Adrenal gland (tissue), 12 donors: ENCODE results near the gene LRRC10. TPM values are rescaled to one million over a fixed set of nuclear protein-coding genes. Genes with fewer than 3 reads are reported as not detected.
"Not testable (repeated sequence)": the region's sequence is repeated elsewhere in the genome, so short reads cannot be mapped to it uniquely, and the experiment has no call there.

Source experiments
- DNase-seq, 7 donors: peaks; one replicate each; pipeline ENCODE4 v3.0.0-alpha.2; 2019 to 2020
- H3K27ac ChIP-seq, 5 donors: fragments of 200-600 bp; sonication (generic) in 4 of 5; 1 replicate in 3 of 5; 2 replicates in 2 of 5; pipeline versions ENCODE4 v1.5.1 to v1.8.0; 2016 to 2020; ENCODE audit warnings: mild to moderate bottlenecking in 1 of 5
- H3K27me3 ChIP-seq: fragments of 200-600 bp; 2 replicates; pipeline ENCODE4 v1.8.0; 2021
- H3K36me3 ChIP-seq, 2 donors: fragments of 200-600 bp; replicated peaks in 1 of 2; 1 replicate in 1 of 2; 2 replicates in 1 of 2; pipeline versions ENCODE4 v1.5.1 to v1.8.0; 2018 to 2022
- H3K4me1 ChIP-seq, 2 donors: fragments of 200-600 bp; replicated peaks in 1 of 2; 1 replicate in 1 of 2; 2 replicates in 1 of 2; pipeline versions ENCODE4 v1.5.1 to v1.8.0; 2018 to 2021
- H3K4me3 ChIP-seq, 4 donors: fragments of 200-600 bp; sonication (generic) in 3 of 4; one replicate each; pipeline ENCODE4 v1.5.1; 2016 to 2018
- H3K9me3 ChIP-seq, 3 donors: fragments of 200-600 bp; sonication (generic) in 1 of 3; replicated peaks in 1 of 3; 1 replicate in 2 of 3; 2 replicates in 1 of 3; pipeline versions ENCODE4 v1.5.1 to v1.8.0; 2016 to 2021
- CTCF ChIP-seq, 6 experiments: fragments of 450-650 bp in 4 of 6; fragments of 200-600 bp in 2 of 6; sonication (generic) in 1 of 6; IDR thresholded peaks; 1 replicate in 5 of 6; 2 replicates in 1 of 6; pipeline versions ENCODE4 v1.5.1 to v1.8.0; 2016 to 2021; ENCODE audit warnings: antibody characterized with exemption in 6 of 6, mild to moderate bottlenecking in 2 of 6, moderate library complexity in 1 of 6
- POLR2A ChIP-seq, 2 donors: fragments of 450-650 bp; IDR thresholded peaks; one replicate each; pipeline ENCODE4 v1.6.1; 2017; ENCODE audit warnings: antibody characterized with exemption in 2 of 2, mild to moderate bottlenecking in 2 of 2, moderate library complexity in 1 of 2
- WGBS, 4 donors: extraction: QIAGEN DNeasy Blood & Tissue Kit in 2 of 4; methylation state at CpG; one replicate each; pipeline versions ENCODE4 v1.1.5 to v1.1.7; 2013 to 2017; 5-methylcytosine and 5-hydroxymethylcytosine counted together
- intact Hi-C, 2 donors: fragments of 100-400 bp; cut with DNase I; formaldehyde crosslinking; loops; one replicate each; pipeline versions ENCODE4 v1.14.1 to v1.15.0; 2022 to 2023
- polyA plus RNA-seq, 3 donors: library from polyadenylated mRNA; stranded (reverse); fragments of 200-250 nt in 2 of 3; fragments of 350-450 nt in 1 of 3; fragmentation: Illumina TruSeq in 1 of 3; extraction: RNeasy Lipid Tissue Mini Kit (QIAGEN cat#74804) in 1 of 3; gene quantifications; one replicate each; pipeline ENCODE4 v1.2.3, GENCODE V29; 2013 to 2014
- total RNA-seq, 9 donors: library from RNA; depleted of rRNA in 4 of 9; stranded (reverse); fragments of >200 nt in 4 of 9; fragments of 120-200 nt in 1 of 9; fragmentation: NEBNext Ultra II Directional in 1 of 9; extraction: Animal tissue kit (Norgen Biotek cat#: 25700) in 1 of 9; gene quantifications; one replicate each; pipeline versions ENCODE4 v1.1.0 to v1.2.4, GENCODE V29; 2013 to 2023
- donor health status: healthy with polysubstance abuse.
- donor health status: Bipolar disorder and iron deficiency.
- donor health status: DM: yes; HTN: yes; CAD: no.
- donor health status: DM: no; HTN: no; CAD: no.
- donor health status: DM: no; HTN: no; CAD: no.
- donor health status: DM: yes; HTN: yes; CAD: no.

Gene LRRC10
- total and polyA plus RNA-seq, 12 donors: not detected

DNA sequence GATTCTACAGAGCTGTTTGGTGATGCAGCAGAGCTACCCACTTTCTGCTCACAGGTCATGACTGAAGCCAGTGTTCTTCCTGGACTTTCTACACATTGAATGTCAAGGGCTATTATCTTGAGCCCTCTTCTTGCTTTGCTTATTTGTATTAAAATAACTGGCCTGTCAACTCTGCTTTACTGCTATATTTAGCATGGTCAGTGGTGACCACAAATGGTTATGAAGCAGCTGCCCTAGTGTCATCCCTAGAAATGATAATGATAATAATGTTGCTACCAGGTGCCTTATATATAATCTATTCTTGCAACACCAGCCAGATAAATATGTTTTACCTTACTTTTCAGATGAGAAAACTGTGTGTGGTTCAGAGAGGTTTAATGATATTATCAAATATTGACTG is 2.6 kb upstream of the LRRC10 start:
- no peaks in the 10 kb centered on the region for H3K36me3 ChIP-seq
- no peaks in the 10 kb centered on the region for H3K4me1 ChIP-seq
- DNase-seq: no peak
- TF ChIP-seq CTCF (IDR thresholded peaks at IDR 0.05) (no peak), POLR2A (IDR thresholded peaks at IDR 0.05) (no peak)
- no peak overlapping the region for H3K4me3 ChIP-seq
- no peak overlapping the region for H3K27ac ChIP-seq
- H3K27me3 ChIP-seq: no peaks in the 10 kb centered on the region
- intact Hi-C loops: no loop called here
- H3K9me3 ChIP-seq: no peaks in the 10 kb centered on the region

GRCh38 chr12:69610126-69610525 is 581 bp downstream of the LRRC10 start:
- Histone ChIP-seq H3K27ac (no peak overlapping the region), H3K4me3 (no peak overlapping the region), H3K9me3 (no peaks in the 10 kb centered on the region), H3K27me3 (no peaks in the 10 kb centered on the region), H3K4me1 (no peaks in the 10 kb centered on the region), H3K36me3 (no peaks in the 10 kb centered on the region)
- TF ChIP-seq CTCF (IDR thresholded peaks at IDR 0.05) (no peak), POLR2A (IDR thresholded peaks at IDR 0.05) (no peak)
- WGBS, 4 donors: 90 to 98% (median 91%) methylated on average over 5 to 15 of the region's 15 CpGs
- intact Hi-C loops: no loop called here
- no peak for DNase-seq

- Histone ChIP-seq H3K27me3 (no peaks in the 10 kb centered on the region), H3K36me3 (peaks cover 0 to 4% of the 10 kb centered on the region in 2 donors), H3K4me1 (no peaks in the 10 kb centered on the region), H3K27ac (no peak overlapping the region), H3K9me3 (no peaks in the 10 kb centered on the region), H3K4me3 (no peak overlapping the region)
- WGBS, 4 donors: 45 to 76% (median 62%) methylated on average over 2 of the region's 2 CpGs
- no peak for TF ChIP-seq CTCF (IDR thresholded peaks at IDR 0.05)
- TF ChIP-seq POLR2A (IDR thresholded peaks at IDR 0.05): no peak
- DNase-seq: no peak
- intact Hi-C loops: no loop called here
These were observed 2.6 kb downstream of the LRRC10 start for GRCh38 chr12:69608114-69608513.

DNA sequence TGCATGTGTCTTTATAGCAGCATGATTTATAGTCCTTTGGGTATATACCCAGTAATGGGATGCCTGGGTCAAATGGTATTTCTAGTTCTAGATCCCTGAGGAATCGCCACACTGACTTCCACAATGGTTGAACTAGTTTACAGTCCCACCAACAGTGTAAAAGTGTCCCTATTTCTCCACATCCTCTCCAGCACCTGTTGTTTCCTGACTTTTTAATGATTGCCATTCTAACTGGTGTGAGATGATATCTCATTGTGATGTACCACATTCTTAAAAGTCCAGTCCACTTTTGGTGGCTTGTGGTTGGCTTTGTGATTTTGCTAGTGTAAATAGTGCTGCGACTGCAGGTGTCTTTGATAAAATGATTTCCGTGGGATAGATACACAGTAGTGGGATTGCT is 6.4 kb downstream of the LRRC10 start:
- intact Hi-C loops, H3K9me3 ChIP-seq, H3K4me3 ChIP-seq, H3K27ac ChIP-seq, H3K27me3 ChIP-seq, H3K4me1 ChIP-seq, DNase-seq: not testable (repeated sequence)
- WGBS, 4 donors: 88 to 93% (median 91%) methylated on average over 2 to 3 of the region's 3 CpGs
- H3K36me3 ChIP-seq: peaks cover 0 to 38% of the 10 kb centered on the region in 2 donors

- H3K4me1 ChIP-seq, H3K27me3 ChIP-seq, intact Hi-C loops, DNase-seq, H3K4me3 ChIP-seq, H3K9me3 ChIP-seq, H3K27ac ChIP-seq: not testable (repeated sequence)
- WGBS, 4 donors: 95 to 97% (median 96%) methylated on average over 5 to 6 of the region's 6 CpGs
- H3K36me3 ChIP-seq: peaks cover 0 to 45% of the 10 kb centered on the region in 2 donors
These were observed 7.2 kb downstream of the LRRC10 start for GRCh38 chr12:69603556-69603955.
